Type B pancreatic cell (in vitro differentiated cells): ENCODE measurements around the gene UCN2. TPM values are rescaled to one million over a fixed set of nuclear protein-coding genes. Genes with fewer than 3 reads are reported as not detected.
"Not testable (repeated sequence)": the region's sequence is repeated elsewhere in the genome, so short reads cannot be mapped to it uniquely, and the experiment has no call there.

Source experiments
- DNase-seq: peaks from one replicate; pipeline ENCODE4 v3.0.0; 2021; ENCODE audit warnings: mixed read lengths; ENCODE audit not compliant: unreplicated experiment; ENCODE audit errors: extremely low spot score
- H3K27ac Mint-ChIP-seq: 2 replicates; pipeline ENCODE4 v1.8.0; 2021; ENCODE audit warnings: mild to moderate bottlenecking, mixed read lengths
- H3K27me3 Mint-ChIP-seq: 2 replicates; pipeline ENCODE4 v1.8.0; 2021; ENCODE audit warnings: mixed read lengths
- H3K36me3 Mint-ChIP-seq: 2 replicates; pipeline ENCODE4 v1.8.0; 2021; ENCODE audit warnings: mixed read lengths
- H3K4me1 Mint-ChIP-seq: one replicate; pipeline ENCODE4 v1.8.0; 2021; ENCODE audit warnings: mixed read lengths; ENCODE audit not compliant: unreplicated experiment
- H3K4me3 Mint-ChIP-seq: 2 replicates; pipeline ENCODE4 v1.8.0; 2021; ENCODE audit warnings: mild to moderate bottlenecking, mixed read lengths
- H3K9me3 Mint-ChIP-seq: 2 replicates; pipeline ENCODE4 v1.8.0; 2021; ENCODE audit warnings: mixed read lengths
- CTCF ChIP-seq: fragments of 200-600 bp; sonication (generic); conservative IDR thresholded peaks from 2 replicates; pipeline ENCODE4 v1.5.0; 2021; ENCODE audit warnings: antibody characterized with exemption, mild to moderate bottlenecking
- total RNA-seq: library from RNA; stranded (reverse); gene quantifications from 2 replicates; pipeline ENCODE4 v1.2.1, GENCODE V29; 2021; ENCODE audit warnings: low replicate concordance

The UCN2 gene
- total RNA-seq, 1 donor from 2014 or later = 0.72 TPM

- H3K4me3 Mint-ChIP-seq = no peak overlapping the region
- no peaks in the 10 kb centered on the region for H3K27me3 Mint-ChIP-seq
- DNase-seq = no peak
- peaks cover 13% of the 10 kb centered on the region for H3K36me3 Mint-ChIP-seq
- H3K9me3 Mint-ChIP-seq = no peaks in the 10 kb centered on the region
- no peak for TF ChIP-seq CTCF
- no peaks in the 10 kb centered on the region for H3K4me1 Mint-ChIP-seq
- H3K27ac Mint-ChIP-seq = no peak overlapping the region
Measured at GRCh38 chr3:48538451-48538850, 25.1 kb downstream of the UCN2 start.

- no peak for TF ChIP-seq CTCF
- Mint-ChIP-seq H3K4me1 (no peaks in the 10 kb centered on the region), H3K9me3 (no peaks in the 10 kb centered on the region), H3K27me3 (no peaks in the 10 kb centered on the region), H3K27ac (no peak overlapping the region), H3K4me3 (no peak overlapping the region), H3K36me3 (peaks cover 6% of the 10 kb centered on the region)
- no peak for DNase-seq
Measured at GRCh38 chr3:48536785-48537184, 26.8 kb downstream of the UCN2 start.

- Mint-ChIP-seq H3K27ac (no peak overlapping the region), H3K4me1 (no peaks in the 10 kb centered on the region), H3K27me3 (no peaks in the 10 kb centered on the region), H3K9me3 (no peaks in the 10 kb centered on the region), H3K4me3 (no peak overlapping the region), H3K36me3 (peaks cover 6% of the 10 kb centered on the region)
- TF ChIP-seq CTCF = no peak
- DNase-seq = no peak
Measured at GRCh38 chr3:48536116-48536515, 27.5 kb downstream of the UCN2 start.

- DNase-seq = no peak
- H3K4me1 Mint-ChIP-seq = no peaks in the 10 kb centered on the region
- H3K27me3 Mint-ChIP-seq = no peaks in the 10 kb centered on the region
- H3K9me3 Mint-ChIP-seq = no peaks in the 10 kb centered on the region
- no peak overlapping the region for H3K27ac Mint-ChIP-seq
- H3K4me3 Mint-ChIP-seq = no peak overlapping the region
- no peak for TF ChIP-seq CTCF
- H3K36me3 Mint-ChIP-seq = peaks cover 6% of the 10 kb centered on the region
Measured at GRCh38 chr3:48535578-48535977, 28.0 kb downstream of the UCN2 start.

- DNase-seq = no peak
- Mint-ChIP-seq H3K9me3 (no peaks in the 10 kb centered on the region), H3K36me3 (peaks cover 7% of the 10 kb centered on the region), H3K27me3 (no peaks in the 10 kb centered on the region), H3K4me3 (no peak overlapping the region), H3K27ac (no peak overlapping the region), H3K4me1 (no peaks in the 10 kb centered on the region)
- TF ChIP-seq CTCF = no peak
Measured at GRCh38 chr3:48532977-48533337, 30.6 kb downstream of the UCN2 start.

- H3K36me3 Mint-ChIP-seq = peaks cover 10% of the 10 kb centered on the region
- no peak overlapping the region for H3K4me3 Mint-ChIP-seq
- no peak overlapping the region for H3K27ac Mint-ChIP-seq
- no peaks in the 10 kb centered on the region for H3K4me1 Mint-ChIP-seq
- H3K9me3 Mint-ChIP-seq = no peaks in the 10 kb centered on the region
- H3K27me3 Mint-ChIP-seq = no peaks in the 10 kb centered on the region
- DNase-seq = no peak
- no peak for TF ChIP-seq CTCF
Measured at GRCh38 chr3:48532271-48532976, 31.2 kb downstream of the UCN2 start.

GRCh38 chr3:48530701-48531100 is 32.9 kb downstream of the UCN2 start:
- peaks cover 13% of the 10 kb centered on the region for H3K36me3 Mint-ChIP-seq
- H3K9me3 Mint-ChIP-seq, H3K4me3 Mint-ChIP-seq, H3K27ac Mint-ChIP-seq, H3K27me3 Mint-ChIP-seq, H3K4me1 Mint-ChIP-seq, DNase-seq: not testable (repeated sequence)
